Measurements from ENCODE around the gene PDE4D.
"Not testable (repeated sequence)": the region's sequence is repeated elsewhere in the genome, so short reads cannot be mapped to it uniquely, and the experiment has no call there.

The PDE4D gene

GRCh38 chr5:59473611-59474010, 419.9 kb downstream of the PDE4D start:
- no peak for DNase-seq (ENCODE audit: low read depth, low spot score)

- DNase-seq (ENCODE audit: low read depth, low spot score): no peak
These were observed 422.1 kb downstream of the PDE4D start for GRCh38 chr5:59471463-59471862.

GRCh38 chr5:59467969-59468368, 425.6 kb downstream of the PDE4D start:
- DNase-seq (ENCODE audit: low read depth, low spot score): no peak

- DNase-seq (ENCODE audit: low read depth, low spot score): no peak
These were observed 427.3 kb downstream of the PDE4D start for GRCh38 chr5:59466271-59466670.

GRCh38 chr5:59464969-59465368, 428.6 kb downstream of the PDE4D start:
- DNase-seq (ENCODE audit: low read depth, low spot score): no peak

DNA sequence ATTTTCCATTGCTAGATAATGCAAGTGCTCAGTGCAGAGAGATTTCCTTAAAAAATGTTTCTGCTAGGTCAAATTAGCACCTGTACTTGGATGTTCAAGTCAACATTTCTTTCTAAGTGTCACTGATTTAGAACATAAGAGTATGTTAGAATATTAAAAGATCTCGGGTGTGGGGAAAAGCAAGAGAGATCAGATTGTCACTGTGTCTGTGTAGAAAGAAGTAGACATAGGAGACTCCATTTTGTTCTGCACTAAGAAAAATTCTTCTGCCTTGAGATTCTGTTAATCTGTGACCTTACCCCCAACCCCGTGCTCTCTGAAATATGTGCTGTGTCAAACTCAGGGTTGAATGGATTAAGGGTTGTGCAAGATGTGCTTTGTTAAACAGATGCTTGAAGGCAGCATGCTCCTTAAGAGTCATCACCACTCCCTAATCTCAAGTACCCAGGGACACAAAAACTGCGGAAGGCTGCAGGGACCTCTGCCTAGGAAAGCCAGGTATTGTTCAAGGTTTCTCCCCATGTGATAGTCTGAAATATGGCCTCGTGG, 429.8 kb downstream of the PDE4D start:
- DNase-seq (ENCODE audit: low read depth, low spot score): not testable (repeated sequence)

GRCh38 chr5:59462956-59463355, 430.6 kb downstream of the PDE4D start:
- no peak for DNase-seq (ENCODE audit: low read depth, low spot score)

DNA sequence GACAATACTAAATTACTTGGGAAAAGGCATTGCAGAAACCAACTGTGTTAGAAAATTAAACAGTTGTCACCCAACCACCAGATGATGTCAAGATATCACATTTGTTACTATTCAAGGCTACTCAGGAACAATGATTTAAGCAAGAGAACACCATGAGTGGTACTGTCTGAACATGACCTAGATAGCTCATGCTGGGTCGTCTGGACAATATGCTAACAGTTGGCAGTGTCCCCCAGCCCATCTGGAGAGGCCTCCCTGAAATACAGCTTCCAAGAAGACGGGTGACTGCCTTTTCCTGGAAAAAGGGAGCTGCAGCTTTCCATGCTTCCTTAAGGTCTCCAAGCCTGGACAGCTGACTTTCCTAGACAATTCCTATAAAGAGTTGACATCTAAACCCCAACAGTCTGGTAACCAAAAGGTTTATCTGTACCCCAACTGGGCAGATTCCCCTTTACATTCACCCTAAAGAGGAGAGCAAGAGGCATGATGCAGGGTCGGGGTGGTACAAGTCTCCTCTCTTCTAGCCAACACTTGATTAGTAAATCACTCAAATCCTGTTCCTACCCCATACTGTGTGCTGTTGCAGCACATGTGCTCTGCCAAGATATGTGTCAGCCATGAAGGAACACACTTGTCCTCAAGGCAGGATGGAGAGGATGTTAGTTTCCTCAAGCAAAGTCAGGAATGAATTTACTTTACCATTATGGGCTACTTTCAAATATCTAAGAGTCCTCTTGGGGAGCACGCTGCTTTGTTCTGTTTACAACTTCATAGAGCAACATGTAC, 433.0 kb downstream of the PDE4D start:
- no peak for DNase-seq (ENCODE audit: low read depth, low spot score)

- no peak for DNase-seq (ENCODE audit: low read depth, low spot score)
These were observed 434.4 kb downstream of the PDE4D start for GRCh38 chr5:59458966-59459729.

DNA sequence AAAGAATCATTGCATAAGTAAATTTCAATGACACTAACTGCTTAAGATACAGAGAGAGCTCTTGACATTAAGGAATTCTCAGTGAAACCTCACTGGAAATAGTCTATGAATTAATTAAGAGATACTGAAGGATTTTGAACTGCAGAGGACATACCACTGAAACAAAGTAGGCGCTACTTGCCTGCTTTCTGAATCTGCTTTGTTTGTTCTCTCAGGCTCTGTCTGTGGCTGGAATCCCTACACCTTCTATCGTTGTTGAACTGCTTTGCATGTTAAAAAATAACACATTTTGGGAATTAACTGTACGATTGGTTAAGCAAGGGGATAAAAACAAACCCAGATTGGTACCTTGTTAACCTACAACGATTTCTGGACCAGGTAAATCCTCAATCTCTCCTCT, 435.2 kb downstream of the PDE4D start:
- no peak for DNase-seq (ENCODE audit: low read depth, low spot score)

- DNase-seq (ENCODE audit: low read depth, low spot score): no peak
These were observed 443.5 kb downstream of the PDE4D start for GRCh38 chr5:59449905-59450644.

DNA sequence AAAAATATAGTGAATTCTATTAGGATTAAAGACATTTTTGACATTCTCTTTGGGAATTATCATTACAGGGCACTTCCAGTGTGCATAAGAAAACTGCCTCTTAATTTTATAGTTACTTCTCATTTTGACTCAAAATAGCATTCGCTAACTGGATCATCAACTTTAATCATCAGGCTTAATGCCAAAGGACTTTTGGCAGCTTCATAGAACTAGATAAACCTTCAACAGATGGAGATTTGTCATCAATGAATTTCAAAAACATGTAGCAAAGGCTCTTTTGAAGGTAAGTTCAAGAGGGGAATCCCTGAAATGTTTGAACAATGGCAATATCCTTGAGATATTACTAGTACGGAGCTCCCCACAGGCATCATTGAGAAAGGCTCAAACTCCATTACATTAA, 447.2 kb downstream of the PDE4D start:
- DNase-seq (ENCODE audit: low read depth, low spot score): no peak

DNA sequence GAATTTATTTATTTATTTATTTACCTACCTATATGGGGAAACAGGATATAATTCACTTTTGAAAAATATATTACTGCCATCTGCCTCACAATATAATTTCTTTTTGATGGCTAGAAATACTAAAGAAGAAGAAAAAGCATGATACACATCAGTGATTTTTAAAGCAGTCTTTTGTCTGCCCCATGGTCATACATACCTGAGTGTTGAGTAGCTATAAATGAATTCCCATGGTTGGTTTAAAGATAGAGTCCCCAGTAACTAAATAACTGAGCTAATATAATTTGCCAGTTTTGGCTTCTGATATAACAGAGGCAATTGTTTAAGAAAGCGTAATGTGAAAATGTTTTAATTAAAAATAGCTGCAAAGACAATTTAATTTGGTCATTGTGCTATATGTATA, 447.8 kb downstream of the PDE4D start:
- DNase-seq (ENCODE audit: low read depth, low spot score): no peak

- no peak for DNase-seq (ENCODE audit: low read depth, low spot score)
These were observed 454.2 kb downstream of the PDE4D start for GRCh38 chr5:59439303-59439702.

- DNase-seq (ENCODE audit: low read depth, low spot score): no peak
These were observed 456.4 kb downstream of the PDE4D start for GRCh38 chr5:59437176-59437575.

DNA sequence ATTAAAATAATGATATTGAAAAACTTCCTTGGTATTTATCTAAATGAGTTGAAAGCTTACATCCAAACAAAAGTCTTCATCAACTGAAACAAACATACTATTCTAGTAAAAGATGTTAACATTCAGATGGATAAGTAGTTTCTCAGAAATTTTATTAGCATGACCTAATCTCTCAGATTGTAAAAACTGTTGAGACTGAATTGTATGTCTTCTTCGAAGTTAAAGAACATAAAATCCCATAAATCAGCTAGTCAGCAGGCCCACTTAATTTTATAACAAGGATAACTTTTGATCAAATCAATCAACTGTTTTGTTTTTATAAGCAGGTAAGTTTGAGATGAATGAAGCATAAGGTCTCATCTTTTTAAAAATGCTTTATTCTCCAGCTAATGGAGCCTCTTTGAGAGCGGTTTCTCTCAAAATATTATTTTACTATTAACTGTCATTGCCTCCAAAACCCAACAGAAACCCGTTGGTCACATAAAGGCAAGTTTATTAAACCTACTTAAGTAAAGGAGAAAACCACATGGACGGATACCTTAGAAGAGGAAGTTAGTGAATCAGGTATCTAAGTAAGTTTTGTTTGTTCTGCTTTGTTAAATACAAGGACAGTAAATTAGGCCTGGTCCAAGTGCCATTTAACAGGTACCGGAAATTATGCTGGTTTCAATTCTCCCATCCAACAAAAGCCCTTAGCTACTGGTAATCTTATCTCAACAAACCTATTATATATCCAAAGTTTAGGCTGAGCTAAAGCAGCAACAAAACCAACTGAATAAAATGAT, 457.0 kb downstream of the PDE4D start:
- no peak for DNase-seq (ENCODE audit: low read depth, low spot score)

DNA sequence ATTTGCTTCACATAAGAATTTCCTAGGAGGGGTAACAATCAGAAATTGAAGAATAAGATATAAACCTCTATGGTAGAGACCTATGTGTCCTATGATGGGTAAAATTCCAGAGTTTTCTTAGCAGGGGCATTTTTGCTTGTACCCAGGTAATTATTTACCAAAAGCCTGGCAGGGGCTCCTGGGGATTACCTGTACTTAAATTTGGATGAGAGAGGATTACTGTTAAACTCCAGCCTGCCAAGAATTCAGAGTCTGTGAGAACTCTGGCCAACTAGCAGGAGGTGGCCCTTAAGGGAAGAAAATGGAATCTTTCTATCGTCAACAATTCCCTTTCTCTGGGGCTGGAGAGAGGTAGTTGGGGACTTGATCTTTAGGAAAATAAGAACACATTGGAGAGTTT, 460.4 kb downstream of the PDE4D start:
- no peak for DNase-seq (ENCODE audit: low read depth, low spot score)

DNA sequence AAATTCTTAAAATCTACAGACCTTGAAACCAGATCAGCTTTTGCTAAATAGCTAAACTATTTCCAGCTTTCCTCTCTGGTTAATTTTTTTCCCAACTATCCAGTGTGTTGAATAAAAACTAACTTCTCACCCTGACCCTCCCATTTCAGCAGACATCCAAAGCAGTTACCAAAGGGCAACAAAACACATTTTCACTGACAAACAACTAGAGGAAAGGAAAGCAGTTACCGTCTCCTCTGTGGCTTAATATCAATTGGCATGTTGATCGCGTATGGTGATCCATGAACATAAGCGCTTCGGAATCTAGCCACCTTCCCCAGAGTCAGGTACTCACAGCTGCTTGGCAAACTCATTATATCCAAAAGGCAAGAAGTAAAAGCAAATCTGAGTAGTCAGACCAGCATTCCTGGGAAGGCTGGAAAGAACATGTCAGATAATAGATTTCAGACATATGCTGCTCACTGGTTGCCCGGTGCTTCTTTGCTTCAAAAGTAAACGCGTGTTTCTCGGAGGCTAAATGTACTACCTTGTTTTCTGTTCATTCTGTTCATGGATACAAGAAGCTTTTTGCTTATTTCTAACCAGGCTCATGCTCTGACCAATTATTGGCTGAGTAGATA, 463.4 kb downstream of the PDE4D start:
- no peak for DNase-seq (ENCODE audit: low read depth, low spot score)

DNA sequence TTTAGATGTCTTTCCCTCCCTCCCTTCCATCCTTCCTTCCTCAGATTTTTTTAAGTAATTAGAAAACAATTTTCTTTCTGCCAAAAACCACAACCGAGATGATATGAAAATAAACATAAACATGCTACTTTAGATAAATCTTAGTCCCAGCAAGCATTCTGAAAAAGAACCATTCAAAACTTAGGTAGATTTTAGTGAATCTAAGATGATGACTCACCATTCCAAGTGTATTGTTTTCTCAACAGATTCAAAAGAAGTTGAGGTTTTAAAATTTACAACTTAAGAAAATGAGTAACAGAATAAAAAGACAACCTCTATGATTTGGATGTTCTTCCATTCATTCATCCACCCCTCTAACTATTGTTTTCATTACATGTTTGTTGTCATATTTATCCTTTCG, 465.1 kb downstream of the PDE4D start:
- DNase-seq (ENCODE audit: low read depth, low spot score): no peak

DNA sequence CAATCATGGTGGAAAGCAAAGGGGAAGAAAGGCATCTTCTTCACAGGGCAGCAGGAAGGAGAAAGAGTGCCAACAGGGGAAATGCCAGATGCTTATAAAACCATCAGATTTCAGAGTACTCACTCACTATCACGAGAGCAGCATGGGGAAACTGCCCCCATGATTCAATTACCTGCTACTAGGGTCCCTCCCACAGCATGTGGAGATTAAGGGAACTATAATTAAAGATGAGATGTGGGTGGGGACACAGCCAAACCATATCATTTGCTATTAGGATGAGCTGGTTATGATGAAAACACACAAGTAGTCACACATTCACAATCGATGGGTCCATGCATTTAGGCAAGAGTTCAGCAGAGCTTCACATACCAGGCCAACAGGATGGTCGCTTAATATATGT, 469.0 kb downstream of the PDE4D start:
- no peak for DNase-seq (ENCODE audit: low read depth, low spot score)

GRCh38 chr5:59423021-59423420, 470.5 kb downstream of the PDE4D start:
- peak; percentile 12 for DNase-seq (ENCODE audit: low read depth, low spot score)
